GM21390 (cell line): ENCODE results near the gene LRRC8E.
"Not testable (repeated sequence)": the region's sequence is repeated elsewhere in the genome, so short reads cannot be mapped to it uniquely, and the experiment has no call there.

Source experiments
- ATAC-seq: cut with Tn5 transposase; IDR thresholded peaks from one replicate; pipeline ENCODE4 v1.9.1; 2021; ENCODE audit not compliant: unreplicated experiment

Gene LRRC8E

DNA sequence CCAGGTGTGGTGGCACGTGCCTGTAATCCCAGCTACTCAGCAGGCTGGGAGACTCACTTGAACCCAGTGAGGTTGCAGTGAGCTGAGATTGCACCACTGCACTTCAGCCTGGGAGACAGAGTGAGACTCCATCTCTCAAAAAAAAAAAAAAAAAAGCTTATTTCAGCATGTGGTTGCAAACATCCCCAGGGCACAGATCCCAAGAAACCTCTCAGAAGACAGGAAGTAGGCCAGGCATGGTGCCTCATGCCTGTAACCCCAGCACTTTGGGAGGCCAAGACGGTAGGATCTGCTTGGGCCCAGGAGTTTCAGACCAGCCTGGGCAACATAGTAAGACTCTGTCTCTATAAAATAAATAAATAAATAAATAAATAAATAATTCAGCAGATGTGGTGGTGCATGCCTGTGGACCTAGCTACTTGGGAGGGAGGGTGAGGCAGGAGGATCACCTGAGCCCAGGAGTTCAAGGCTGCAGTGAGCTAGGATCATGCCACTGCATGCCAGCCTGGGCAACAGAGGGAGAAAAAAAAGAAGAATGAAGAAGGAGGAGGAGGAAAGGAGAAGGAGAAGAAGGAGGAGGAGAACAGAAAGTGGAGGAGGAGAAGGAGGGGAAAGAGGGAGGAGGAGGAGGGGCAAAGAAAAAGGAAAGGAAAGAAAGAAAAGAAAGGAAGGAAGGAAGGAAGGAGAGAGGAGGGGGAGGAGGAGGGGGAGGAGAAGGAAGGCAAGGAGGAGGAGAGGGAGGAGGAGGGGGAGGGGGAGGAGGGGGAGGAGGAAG is 4.3 kb upstream of the LRRC8E start:
- ATAC-seq, result no peak

- ATAC-seq, result no peak
These were observed 2.5 kb upstream of the LRRC8E start for GRCh38 chr19:7885818-7886217.

DNA sequence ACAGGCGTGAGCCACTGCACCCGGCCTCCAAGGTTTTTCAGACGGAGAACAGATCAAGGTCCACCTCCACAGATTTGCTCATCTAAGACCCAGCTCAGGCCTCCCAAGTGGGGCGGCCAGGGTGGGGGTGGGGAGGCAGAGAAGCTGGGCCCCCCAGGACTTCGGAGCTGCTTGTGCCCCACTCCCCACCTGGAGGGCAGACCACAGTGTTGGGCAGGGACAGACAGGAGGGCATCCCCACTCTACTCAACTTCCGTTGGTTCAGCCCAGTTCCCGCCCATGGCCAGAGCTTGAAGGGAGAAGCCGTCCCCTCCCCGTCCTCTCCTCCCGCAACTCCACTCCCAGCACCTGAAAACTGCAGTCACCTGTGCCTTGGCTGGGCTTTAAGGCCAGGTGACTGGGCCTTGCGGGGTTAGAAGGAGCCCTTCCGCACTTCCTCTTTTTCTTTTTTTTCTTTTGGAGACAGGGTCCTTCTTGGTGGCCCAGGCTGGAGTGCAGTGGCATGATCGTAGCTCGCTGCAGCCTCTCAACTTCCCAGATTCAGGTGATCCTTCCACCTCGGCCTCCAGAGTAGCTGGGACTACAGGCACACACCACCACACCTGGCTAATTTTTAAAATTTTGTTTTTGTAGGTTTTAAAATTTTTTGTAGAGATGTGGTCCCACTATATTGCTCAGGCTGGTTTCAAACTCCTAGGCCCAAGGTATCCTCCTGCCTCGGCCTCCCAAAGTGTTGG is 734 bp upstream of the LRRC8E start:
- no peak for ATAC-seq

GRCh38 chr19:7888826-7889217 is 512 bp downstream of the LRRC8E start:
- no peak for ATAC-seq

DNA sequence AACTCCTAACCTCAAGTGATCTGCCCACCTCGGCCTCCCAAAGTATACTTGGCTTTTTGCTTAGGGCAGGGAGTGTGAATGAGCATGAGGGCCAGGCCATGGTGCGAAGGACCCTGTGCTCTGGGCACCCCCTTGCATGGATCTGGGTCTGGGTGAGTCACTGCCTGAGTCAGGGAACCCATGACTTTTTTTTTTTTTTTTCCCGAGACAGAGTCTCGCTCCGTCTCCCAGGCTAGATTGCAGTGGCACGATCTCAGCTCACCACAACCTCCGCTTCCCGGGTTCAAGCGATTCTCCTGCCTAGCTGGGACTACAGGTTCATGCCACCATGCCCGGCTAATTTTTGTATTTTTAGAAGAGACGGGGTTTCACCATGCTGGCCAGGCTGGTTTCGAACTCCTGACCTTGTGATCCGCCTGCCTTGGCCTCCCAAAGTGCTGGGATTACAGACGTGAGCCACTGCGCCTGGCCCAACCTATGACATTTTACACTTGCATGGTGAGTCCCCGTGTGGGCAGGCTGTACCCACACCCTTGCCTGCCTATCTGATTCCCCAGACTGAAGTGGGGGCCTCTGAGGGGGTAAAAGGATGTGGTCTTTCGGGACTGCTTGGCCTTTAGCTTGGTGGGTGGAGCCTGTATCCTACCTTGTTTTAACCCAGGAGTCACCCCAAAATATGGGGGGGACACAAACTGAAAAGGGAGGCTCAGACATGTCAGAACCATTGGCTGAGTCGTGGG is 5.2 kb downstream of the LRRC8E start:
- ATAC-seq, result not testable (repeated sequence)

GRCh38 chr19:7894612-7895309 is 6.5 kb downstream of the LRRC8E start:
- ATAC-seq, result no peak

DNA sequence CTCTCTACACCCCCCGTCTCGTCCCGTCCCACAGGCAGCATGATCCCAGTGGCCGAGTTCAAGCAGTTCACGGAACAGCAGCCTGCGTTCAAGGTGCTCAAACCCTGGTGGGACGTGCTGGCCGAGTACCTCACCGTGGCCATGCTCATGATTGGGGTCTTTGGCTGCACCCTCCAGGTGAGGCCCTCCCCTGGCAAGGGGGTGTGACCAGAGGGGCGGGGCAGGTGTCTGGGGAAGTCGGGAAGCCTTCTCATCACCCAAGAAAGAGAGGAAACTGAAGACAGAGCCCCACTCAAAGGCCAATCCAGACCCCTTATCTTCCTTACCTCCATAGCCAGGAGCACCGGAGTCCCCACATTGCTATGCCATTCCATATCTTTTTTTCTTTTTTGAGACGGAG is 7.3 kb downstream of the LRRC8E start:
- no peak for ATAC-seq

DNA sequence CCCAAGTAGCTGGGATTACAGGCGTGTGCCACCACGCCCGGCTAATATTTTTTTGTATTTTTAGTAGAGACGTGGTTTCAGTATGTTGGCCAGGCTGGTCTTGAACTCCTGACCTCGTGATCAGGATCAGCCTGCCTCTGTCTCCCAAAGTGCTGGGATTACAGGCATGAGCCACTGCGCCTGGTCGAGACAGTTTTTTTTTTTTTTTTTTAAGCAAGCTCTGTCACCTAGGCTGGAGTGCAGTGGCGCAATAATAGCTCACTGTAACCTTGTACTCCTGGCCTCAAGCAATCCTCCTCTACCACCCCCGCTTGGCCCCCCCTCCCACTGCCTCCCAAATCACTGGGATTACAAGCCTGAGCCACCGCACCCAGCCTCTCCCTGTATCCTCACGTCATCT is 9.0 kb downstream of the LRRC8E start:
- no peak for ATAC-seq

- ATAC-seq, result no peak
These were observed 10.7 kb downstream of the LRRC8E start for GRCh38 chr19:7898967-7899366.

DNA sequence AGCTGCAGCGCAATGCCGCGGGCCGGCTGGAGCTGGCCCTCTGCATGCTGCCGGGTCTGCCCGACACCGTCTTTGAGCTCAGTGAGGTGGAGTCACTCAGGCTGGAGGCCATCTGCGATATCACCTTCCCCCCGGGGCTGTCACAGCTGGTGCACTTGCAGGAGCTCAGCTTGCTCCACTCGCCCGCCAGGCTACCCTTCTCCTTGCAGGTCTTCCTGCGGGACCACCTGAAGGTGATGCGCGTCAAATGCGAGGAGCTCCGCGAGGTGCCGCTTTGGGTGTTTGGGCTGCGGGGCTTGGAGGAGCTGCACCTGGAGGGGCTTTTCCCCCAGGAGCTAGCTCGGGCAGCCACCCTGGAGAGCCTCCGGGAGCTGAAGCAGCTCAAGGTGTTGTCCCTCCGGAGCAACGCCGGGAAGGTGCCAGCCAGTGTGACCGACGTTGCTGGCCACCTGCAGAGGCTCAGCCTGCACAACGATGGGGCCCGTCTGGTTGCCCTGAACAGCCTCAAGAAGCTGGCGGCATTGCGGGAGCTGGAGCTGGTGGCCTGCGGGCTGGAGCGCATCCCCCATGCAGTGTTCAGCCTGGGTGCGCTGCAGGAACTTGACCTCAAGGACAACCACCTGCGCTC is 11.6 kb downstream of the LRRC8E start:
- ATAC-seq, result no peak

- no peak for ATAC-seq
These were observed 12.1 kb downstream of the LRRC8E start for GRCh38 chr19:7900401-7900870.

- no peak for ATAC-seq
These were observed 12.6 kb downstream of the LRRC8E start for GRCh38 chr19:7900931-7901330.

DNA sequence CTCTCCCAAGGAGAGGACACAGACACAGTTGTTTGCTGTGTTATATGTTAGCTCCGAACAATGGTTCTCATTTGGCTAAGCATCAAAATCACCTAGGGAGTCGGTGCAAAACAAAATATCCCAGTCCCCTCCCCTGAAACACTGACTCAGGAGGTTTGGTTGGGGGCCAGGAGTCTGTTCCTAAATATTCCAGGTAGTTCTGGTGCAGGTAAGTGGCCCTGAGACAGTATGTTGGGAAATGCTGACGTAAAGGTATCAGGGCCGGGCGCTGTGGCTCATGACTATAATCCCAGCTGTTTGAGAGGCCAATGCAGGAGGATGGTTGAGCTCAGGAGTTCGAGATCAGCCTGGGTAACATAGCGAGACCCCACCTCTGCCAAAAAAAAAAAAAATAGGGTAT is 13.0 kb downstream of the LRRC8E start:
- no peak for ATAC-seq

DNA sequence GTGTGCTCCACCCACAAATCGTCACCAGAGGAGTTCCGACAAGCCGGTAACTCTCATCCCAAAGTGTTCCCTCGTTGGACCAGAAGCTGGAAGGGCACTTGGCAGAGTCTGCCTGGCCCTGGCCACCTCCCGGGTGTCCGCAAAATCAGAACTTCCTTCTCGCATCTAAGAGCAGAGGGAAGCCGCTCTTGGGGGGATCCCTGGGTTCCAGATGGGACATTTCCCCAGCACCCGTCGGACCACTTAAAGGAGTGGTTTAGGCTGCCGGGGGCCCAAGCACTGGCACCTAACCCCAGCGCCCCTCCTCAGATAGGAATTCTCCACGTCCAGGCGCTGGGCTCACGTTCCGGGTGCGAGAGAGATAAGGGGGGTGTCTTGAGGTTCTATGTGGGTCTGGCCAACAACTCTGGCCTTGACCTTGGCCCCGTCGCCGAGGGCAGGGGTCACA is 14.5 kb downstream of the LRRC8E start:
- ATAC-seq, result no peak

- ATAC-seq, result peak; percentile 74
These were observed 15.1 kb downstream of the LRRC8E start, which contains the start of gene MAP2K7 for GRCh38 chr19:7903244-7904073. MAP2K7 (plus strand) TSS chr19:7903877; CDS start chr19:7903945, 68 bp downstream.

GRCh38 chr19:7904074-7905020 is 16.0 kb downstream of the LRRC8E start:
- peak; percentile 26 for ATAC-seq

DNA sequence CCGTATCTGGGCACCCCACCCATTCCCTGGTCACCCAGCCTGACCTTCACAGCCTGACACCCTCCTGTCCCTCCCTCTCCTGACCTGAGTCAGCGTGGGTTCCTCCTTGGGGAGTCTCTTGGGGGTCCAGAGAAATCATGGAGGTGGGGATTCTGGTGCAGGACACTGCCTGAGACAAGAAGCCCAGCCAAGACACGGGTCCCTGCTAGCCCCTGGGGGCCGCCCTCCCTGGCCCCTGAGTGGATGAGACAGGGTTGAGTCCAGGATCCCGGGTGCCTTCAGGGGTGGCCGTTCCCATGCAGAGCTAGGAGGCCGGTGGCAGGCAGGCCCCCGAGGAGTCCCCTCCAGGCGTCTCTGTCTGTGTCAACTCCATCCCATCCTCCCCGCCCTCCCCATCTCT is 17.0 kb downstream of the LRRC8E start:
- no peak for ATAC-seq

DNA sequence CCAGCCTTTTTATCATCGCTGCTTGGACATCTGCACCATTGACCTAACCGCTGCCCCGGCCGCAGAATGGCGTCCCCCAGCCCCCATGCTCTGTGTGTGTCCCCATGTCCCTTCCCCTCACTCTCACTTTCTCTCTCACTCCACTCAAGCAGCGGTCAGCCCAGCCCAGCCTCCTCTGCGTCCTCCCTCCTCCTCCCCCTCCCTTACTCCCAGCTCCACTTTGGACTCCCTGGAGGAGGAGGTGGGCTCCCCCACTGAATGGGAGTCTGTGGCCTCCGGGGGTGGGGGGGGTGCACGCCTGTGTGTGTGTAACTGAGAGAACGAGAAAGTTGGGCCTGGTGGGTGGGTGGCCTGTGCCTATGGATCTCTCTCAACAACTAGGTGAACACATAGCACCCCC is 17.5 kb downstream of the LRRC8E start:
- no peak for ATAC-seq
